ENCODE data around the gene ZNF350. TPM values are rescaled to one million over a fixed set of nuclear protein-coding genes. Genes with fewer than 3 reads are reported as not detected.

Gene ZNF350
- total RNA-seq, 1 donor from 2014 or later, result 8.6 TPM

GRCh38 chr19:51921949-51922348, 64.7 kb downstream of the ZNF350 start:
- Histone ChIP-seq H3K9me3 (ENCODE audit: insufficient read depth, low read depth, low read length) (peaks cover 31% of the 10 kb centered on the region), H3K4me3 (ENCODE audit: insufficient read depth, low read depth, low read length) (no peak overlapping the region)
- H3K4me1 Mint-ChIP-seq (ENCODE audit: low read depth, unreplicated experiment), result no peaks in the 10 kb centered on the region

GRCh38 chr19:51919606-51920005, 67.0 kb downstream of the ZNF350 start:
- Histone ChIP-seq H3K9me3 (ENCODE audit: insufficient read depth, low read depth, low read length) (peaks cover 42% of the 10 kb centered on the region), H3K79me2 (ENCODE audit: insufficient read depth, low read length) (no peaks in the 10 kb centered on the region)

More at GRCh38 chr19:51921949-51922348, 64.7 kb downstream of the ZNF350 start:
- TF ChIP-seq, protein P1, sequence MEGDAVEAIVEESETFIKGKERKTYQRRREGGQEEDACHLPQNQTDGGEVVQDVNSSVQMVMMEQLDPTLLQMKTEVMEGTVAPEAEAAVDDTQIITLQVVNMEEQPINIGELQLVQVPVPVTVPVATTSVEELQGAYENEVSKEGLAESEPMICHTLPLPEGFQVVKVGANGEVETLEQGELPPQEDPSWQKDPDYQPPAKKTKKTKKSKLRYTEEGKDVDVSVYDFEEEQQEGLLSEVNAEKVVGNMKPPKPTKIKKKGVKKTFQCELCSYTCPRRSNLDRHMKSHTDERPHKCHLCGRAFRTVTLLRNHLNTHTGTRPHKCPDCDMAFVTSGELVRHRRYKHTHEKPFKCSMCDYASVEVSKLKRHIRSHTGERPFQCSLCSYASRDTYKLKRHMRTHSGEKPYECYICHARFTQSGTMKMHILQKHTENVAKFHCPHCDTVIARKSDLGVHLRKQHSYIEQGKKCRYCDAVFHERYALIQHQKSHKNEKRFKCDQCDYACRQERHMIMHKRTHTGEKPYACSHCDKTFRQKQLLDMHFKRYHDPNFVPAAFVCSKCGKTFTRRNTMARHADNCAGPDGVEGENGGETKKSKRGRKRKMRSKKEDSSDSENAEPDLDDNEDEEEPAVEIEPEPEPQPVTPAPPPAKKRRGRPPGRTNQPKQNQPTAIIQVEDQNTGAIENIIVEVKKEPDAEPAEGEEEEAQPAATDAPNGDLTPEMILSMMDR (IDR thresholded peaks at IDR 0.05; ENCODE audit: insufficient read depth, low read depth, low read length), result no peak
- no peak overlapping the region for H2AFZ ChIP-seq (ENCODE audit: low read depth, low read length)
- H3K79me2 ChIP-seq (ENCODE audit: insufficient read depth, low read length), result no peaks in the 10 kb centered on the region
- H3K9me3 Mint-ChIP-seq (ENCODE audit: unreplicated experiment), result peaks cover 58% of the 10 kb centered on the region
- no peaks in the 10 kb centered on the region for H3K27me3 ChIP-seq (ENCODE audit: insufficient read depth, low read length)
- no peak for FAIRE-seq
- no peaks in the 10 kb centered on the region for H3K4me1 ChIP-seq (ENCODE audit: insufficient read depth, low read length)
- H3K27ac ChIP-seq (ENCODE audit: low read depth, low read length), result no peak overlapping the region
- no peaks in the 10 kb centered on the region for H4K20me1 ChIP-seq (ENCODE audit: insufficient read depth, low read length)
- H3K4me3 Mint-ChIP-seq (ENCODE audit: unreplicated experiment), result no peak overlapping the region
- H3K4me2 ChIP-seq (ENCODE audit: low read length), result no peak overlapping the region
- H3K9ac ChIP-seq (ENCODE audit: low read length), result no peak overlapping the region
- peaks cover 14% of the 10 kb centered on the region for H3K36me3 Mint-ChIP-seq (ENCODE audit: low read depth, unreplicated experiment)
- H3K27me3 Mint-ChIP-seq (ENCODE audit: low read depth, unreplicated experiment), result no peaks in the 10 kb centered on the region
- H3K36me3 ChIP-seq (ENCODE audit: insufficient read depth, low read length), result no peaks in the 10 kb centered on the region
- no peak overlapping the region for H3K27ac Mint-ChIP-seq (ENCODE audit: unreplicated experiment)
- no peak for DNase-seq (ENCODE audit: low read depth)

GRCh38 chr19:51916167-51916566, 70.5 kb downstream of the ZNF350 start:
- no peak for DNase-seq (ENCODE audit: low read depth)
- Mint-ChIP-seq H3K4me1 (ENCODE audit: low read depth, unreplicated experiment) (no peaks in the 10 kb centered on the region), H3K4me3 (ENCODE audit: unreplicated experiment) (no peak overlapping the region), H3K27ac (ENCODE audit: unreplicated experiment) (no peak overlapping the region), H3K9me3 (ENCODE audit: unreplicated experiment) (peaks cover 42% of the 10 kb centered on the region), H3K27me3 (ENCODE audit: low read depth, unreplicated experiment) (no peaks in the 10 kb centered on the region), H3K36me3 (ENCODE audit: low read depth, unreplicated experiment) (no peaks in the 10 kb centered on the region)
- peaks cover 31% of the 10 kb centered on the region for H3K9me3 ChIP-seq (ENCODE audit: insufficient read depth, low read depth, low read length)
- no peaks in the 10 kb centered on the region for H3K4me1 ChIP-seq (ENCODE audit: insufficient read depth, low read length)
- H3K27ac ChIP-seq (ENCODE audit: low read depth, low read length), result no peak overlapping the region
- H3K79me2 ChIP-seq (ENCODE audit: insufficient read depth, low read length), result no peaks in the 10 kb centered on the region
- FAIRE-seq, result no peak
- no peak overlapping the region for H3K9ac ChIP-seq (ENCODE audit: low read length)
- no peaks in the 10 kb centered on the region for H4K20me1 ChIP-seq (ENCODE audit: insufficient read depth, low read length)
- H3K27me3 ChIP-seq (ENCODE audit: insufficient read depth, low read length), result no peaks in the 10 kb centered on the region
- H3K4me3 ChIP-seq (ENCODE audit: insufficient read depth, low read depth, low read length), result no peak overlapping the region
- H3K36me3 ChIP-seq (ENCODE audit: insufficient read depth, low read length), result no peaks in the 10 kb centered on the region
- H2AFZ ChIP-seq (ENCODE audit: low read depth, low read length), result no peak overlapping the region
- no peak overlapping the region for H3K4me2 ChIP-seq (ENCODE audit: low read length)
- no peak for TF ChIP-seq EZH2 (IDR thresholded peaks at IDR 0.05; ENCODE audit: insufficient read depth, low read length)
- TF ChIP-seq, protein P1 (IDR thresholded peaks at IDR 0.05; ENCODE audit: insufficient read depth, low read depth, low read length), result no peak

More at GRCh38 chr19:51919606-51920005, 67.0 kb downstream of the ZNF350 start:
- Histone ChIP-seq H3K27ac (ENCODE audit: low read depth, low read length) (no peak overlapping the region), H3K27me3 (ENCODE audit: insufficient read depth, low read length) (no peaks in the 10 kb centered on the region), H3K4me2 (ENCODE audit: low read length) (no peak overlapping the region), H3K4me3 (ENCODE audit: insufficient read depth, low read depth, low read length) (no peak overlapping the region), H3K36me3 (ENCODE audit: insufficient read depth, low read length) (no peaks in the 10 kb centered on the region), H3K9ac (ENCODE audit: low read length) (no peak overlapping the region), H3K4me1 (ENCODE audit: insufficient read depth, low read length) (no peaks in the 10 kb centered on the region), H2AFZ (ENCODE audit: low read depth, low read length) (no peak overlapping the region), H4K20me1 (ENCODE audit: insufficient read depth, low read length) (no peaks in the 10 kb centered on the region)
- Mint-ChIP-seq H3K27ac (ENCODE audit: unreplicated experiment) (no peak overlapping the region), H3K9me3 (ENCODE audit: unreplicated experiment) (peaks cover 56% of the 10 kb centered on the region), H3K4me3 (ENCODE audit: unreplicated experiment) (no peak overlapping the region), H3K36me3 (ENCODE audit: low read depth, unreplicated experiment) (peaks cover 5% of the 10 kb centered on the region), H3K4me1 (ENCODE audit: low read depth, unreplicated experiment) (no peaks in the 10 kb centered on the region), H3K27me3 (ENCODE audit: low read depth, unreplicated experiment) (no peaks in the 10 kb centered on the region)
- TF ChIP-seq, protein P1 (IDR thresholded peaks at IDR 0.05; ENCODE audit: insufficient read depth, low read depth, low read length), result no peak
- TF ChIP-seq EZH2 (IDR thresholded peaks at IDR 0.05; ENCODE audit: insufficient read depth, low read length), result no peak
- FAIRE-seq (no peak), DNase-seq (ENCODE audit: low read depth) (no peak)

All from astrocyte (in vitro differentiated cells and primary cell).